ENCODE results near the gene MKKS.
"Not testable (repeated sequence)": the region's sequence is repeated elsewhere in the genome, so short reads cannot be mapped to it uniquely, and the experiment has no call there.

MKKS gene

GRCh38 chr20:10412591-10413408 is 21.2 kb downstream of the MKKS start:
- DNase-seq (ENCODE audit: low spot score), result no peak

- no peak for DNase-seq (ENCODE audit: low spot score)
Measured at GRCh38 chr20:10411673-10412072, 22.3 kb downstream of the MKKS start.

DNA sequence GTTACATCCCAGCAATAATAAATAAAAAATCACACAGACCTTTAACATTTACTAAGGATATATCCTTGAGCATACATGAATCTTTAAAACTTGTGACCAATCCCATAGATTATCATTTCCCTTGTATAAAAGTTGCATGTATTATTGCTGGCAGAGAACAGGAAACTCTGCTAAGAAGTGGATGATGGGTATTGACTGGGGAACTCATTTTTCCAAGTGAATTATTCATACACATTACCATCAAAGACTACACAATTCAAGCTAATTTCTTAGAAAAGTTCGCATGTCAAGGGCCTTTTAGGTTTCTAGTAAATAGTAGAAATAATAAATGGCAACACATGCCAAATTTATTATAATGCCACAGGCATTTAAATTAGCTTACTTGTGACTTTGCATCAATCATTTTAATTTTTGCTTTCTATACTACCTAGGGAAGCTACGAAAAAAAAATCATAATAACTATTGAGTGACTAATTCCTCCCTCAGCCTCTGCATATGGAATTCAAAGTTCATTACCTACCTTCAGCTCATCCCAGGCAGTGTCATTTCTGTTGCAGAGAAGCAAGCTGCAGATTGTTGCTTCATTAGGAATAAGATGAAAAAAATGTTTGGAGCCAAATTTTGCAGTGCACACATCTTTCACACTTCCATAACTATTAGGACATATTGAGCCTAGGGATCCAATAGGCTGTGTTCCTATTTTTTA is 25.8 kb downstream of the MKKS start:
- no peak for DNase-seq (ENCODE audit: low spot score)

GRCh38 chr20:10404959-10405530 is 29.0 kb downstream of the MKKS start:
- DNase-seq (ENCODE audit: low spot score), result no peak

- no peak for DNase-seq (ENCODE audit: low spot score)
Measured at GRCh38 chr20:10404023-10404628, 29.9 kb downstream of the MKKS start.

DNA sequence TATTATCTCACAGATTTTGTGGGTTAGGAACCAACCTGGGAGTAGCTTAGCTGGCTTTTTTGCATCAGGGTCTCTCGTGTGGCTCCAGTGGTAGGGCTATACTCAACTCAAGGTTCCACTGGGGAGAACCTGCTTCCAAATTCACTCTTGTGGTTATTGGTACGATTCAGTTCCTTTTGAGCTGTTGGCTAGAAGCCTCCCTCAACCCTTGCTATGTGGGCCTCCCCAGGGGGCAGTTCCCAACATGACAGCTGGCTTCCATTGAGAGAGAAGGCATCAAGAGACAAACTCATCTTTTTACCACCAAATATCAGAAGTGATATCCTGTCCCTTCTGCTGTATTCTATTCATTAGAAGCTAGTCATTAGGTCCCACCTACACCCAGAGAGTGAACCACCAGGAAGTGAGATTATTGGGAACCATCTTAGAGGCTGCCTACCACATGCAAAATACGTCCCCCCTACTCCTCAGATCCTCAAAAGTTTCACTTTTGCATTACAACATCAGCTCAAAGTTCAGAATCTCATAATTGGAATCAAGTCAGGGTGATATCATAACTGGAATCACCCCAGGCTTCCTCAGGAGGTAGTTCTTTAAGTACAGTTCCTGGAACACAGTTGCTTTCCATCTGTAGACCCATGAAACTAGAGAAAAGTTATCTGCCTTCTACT is 30.9 kb downstream of the MKKS start:
- no peak for DNase-seq (ENCODE audit: low spot score)

DNA sequence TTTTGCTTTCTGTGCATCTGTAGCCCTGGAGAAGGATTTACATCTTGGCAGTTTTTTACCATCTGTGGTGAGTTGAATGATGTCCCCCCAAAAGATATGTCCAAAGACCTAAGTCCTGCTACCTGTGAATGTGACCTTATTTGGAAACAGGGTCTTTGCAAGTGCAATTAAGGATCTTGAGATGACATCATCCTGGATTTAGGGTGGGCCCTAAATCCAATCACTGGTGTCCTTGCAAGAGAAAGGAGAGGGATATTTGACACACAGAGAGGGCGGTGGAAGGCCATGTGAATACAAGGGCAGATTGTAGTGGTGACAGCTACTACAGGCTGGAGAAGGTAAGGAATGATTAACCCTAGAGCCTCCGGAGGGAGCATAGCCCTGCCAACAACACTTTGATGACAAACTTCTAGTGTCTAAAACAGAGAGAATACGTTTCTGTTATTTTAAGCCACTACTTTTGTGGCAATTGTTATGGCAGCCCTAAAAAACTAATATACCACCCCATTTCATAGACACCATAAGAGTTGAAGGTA is 35.1 kb downstream of the MKKS start:
- no peak for DNase-seq (ENCODE audit: low spot score)

DNA sequence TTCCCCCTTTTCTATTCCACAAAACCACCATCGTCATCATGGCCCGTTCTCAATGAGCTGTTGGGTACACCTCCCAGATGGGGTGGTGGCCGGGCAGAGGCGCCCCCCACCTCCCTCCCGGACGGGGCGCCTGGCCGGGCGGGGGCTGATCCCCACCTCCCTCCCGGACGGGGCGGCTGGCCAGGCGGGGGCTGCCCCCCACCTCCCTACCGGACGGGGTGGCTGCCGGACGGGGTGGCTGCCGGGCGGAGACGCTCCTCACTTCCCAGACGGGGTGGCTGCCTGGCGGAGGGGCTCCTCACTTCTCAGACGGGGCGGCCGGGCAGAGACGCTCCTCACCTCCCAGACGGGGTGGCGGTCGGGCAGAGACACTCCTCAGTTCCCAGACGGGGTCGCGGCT is 39.3 kb downstream of the MKKS start:
- not testable (repeated sequence) for DNase-seq (ENCODE audit: low spot score)

DNA sequence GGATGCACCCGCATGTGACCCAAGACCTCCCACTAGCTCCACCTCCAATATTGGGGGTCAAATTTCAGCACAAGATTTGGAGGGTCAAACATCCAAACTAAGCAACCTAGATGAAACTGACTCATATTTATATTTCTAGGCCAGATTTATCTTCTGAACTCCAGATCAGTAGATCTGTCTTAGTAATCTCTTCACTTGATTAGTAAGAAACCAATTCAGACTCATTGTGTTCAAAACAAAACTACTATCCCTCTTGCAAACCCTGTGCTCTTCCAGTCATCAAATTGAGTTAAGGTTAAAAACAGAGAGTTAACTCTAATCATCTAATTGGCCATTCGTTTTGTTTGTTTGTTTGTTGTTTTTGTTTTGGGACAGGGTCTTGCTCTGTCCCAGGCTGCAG is 43.3 kb downstream of the MKKS start:
- no peak for DNase-seq (ENCODE audit: low spot score)

DNA sequence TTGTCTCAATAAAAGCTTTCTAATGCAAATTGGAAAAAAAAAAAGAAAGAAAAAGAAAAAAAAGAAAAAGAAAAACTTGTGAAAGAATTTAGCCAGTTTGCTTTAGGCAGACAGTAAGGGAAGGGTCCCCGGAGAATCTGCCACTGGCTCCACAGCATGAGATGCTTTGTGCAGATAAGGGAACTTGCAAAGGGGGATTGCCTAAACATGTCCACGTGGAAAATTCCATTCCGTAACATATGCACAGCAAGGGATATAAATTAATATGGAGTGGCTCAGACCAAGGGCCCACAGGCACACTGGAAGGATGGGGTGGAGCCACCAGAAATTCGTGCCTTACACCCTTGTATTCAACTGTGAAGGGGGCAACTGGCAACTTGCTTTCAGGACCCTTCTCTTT is 45.4 kb downstream of the MKKS start:
- no peak for DNase-seq (ENCODE audit: low spot score)

GRCh38 chr20:10387686-10388085 is 46.3 kb downstream of the MKKS start:
- no peak for DNase-seq (ENCODE audit: low spot score)

DNA sequence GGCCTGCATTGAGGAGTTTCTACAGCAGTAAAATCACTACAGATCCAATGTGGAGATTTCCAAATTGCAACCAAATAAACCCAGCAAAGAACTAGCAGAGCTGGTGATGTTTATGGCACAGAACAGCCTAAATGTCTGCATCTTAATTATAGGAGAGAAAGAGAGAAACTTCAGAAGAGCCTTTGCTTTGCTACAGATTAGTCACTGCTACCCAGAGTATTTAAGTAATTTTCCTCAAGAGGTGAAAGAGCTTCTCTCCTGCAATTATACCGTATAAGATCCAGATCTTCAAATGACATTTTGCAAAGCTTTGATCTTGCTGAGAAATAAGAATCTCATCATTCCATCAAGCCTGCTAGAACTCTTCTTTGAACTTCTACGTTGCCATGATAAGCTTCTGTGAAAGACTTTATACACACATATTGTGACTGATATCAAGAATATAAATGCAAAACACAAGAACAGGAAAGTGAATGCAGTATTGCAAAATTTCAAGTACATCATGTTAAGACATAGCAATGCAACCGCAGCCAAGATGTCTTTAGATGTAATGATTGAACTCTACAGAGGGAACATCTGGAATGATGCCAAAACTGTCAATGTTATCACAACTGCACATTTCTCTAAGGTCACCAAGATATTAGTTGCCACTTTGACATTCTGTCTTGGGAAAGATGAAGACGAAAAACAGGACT is 48.0 kb downstream of the MKKS start:
- DNase-seq (ENCODE audit: low spot score), result no peak

GRCh38 chr20:10381477-10381876 is 52.5 kb downstream of the MKKS start:
- peak; percentile 11 for DNase-seq (ENCODE audit: low spot score)

GRCh38 chr20:10379761-10380160 is 54.3 kb downstream of the MKKS start:
- no peak for DNase-seq (ENCODE audit: low spot score)

DNA sequence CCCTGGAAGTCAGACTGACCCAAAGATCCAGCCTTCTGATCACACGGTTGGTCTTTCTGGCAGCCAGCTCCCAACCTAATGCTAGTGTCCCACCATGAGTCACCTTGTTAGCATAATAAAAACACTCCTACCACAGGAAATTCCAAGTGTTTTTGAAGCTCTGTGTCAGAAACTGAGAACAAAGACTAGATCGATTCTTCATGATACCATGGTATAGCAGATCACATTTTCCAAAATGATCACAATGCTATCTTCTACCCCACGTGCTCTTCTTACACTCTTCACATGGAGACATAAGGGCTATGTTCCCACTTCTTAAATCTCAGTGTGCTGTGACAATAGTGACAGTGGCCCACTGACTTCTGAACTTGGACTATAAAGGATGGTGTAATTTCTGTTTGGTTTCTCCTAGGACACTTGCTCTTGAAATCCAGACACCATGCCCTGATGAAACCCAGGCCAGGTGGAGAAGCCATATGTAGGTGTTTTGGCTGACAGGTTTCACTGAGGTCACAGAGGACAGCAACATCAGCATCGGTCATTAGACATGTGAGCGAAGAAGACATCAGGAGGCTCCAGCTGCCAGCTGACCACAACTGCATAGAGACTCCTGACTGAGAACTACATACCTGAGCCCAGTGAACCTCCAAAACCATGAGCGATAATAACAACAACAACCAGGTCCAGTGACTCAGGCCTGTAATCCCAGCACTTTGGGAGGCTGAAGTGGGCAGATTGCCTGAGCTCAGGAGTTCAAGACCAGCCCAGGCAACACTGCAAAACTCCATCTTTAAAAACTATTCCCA is 57.5 kb downstream of the MKKS start:
- DNase-seq (ENCODE audit: low spot score), result no peak

GRCh38 chr20:10375191-10375590 is 58.8 kb downstream of the MKKS start:
- no peak for DNase-seq (ENCODE audit: low spot score)

- DNase-seq (ENCODE audit: low spot score), result no peak
Measured at GRCh38 chr20:10374036-10374435, 60.0 kb downstream of the MKKS start.

GRCh38 chr20:10371467-10371866 is 62.6 kb downstream of the MKKS start:
- DNase-seq (ENCODE audit: low spot score), result no peak

- DNase-seq (ENCODE audit: low spot score), result no peak
Measured at GRCh38 chr20:10370091-10370887, 63.7 kb downstream of the MKKS start.

DNA sequence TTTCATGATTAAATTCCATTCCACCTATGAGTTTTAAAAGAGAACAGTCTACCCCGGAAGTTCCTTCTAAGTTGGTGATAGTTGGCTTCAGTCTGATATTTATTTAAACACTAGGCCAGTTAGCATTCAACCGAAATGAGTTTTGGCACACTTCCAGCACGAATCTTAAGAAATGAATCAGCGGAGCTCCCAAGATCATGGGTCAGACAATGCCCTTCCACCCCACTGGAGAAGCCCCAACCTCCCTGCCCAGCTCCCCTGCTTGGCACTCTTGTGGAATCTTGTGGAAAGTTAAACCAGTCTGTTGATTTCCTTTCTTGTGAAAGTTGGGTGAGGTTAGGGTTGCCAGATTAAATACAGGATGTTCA is 64.3 kb downstream of the MKKS start:
- no peak for DNase-seq (ENCODE audit: low spot score)

Measured in NAMALWA (cell line).